ENCODE data around the gene C12orf50.

- TF ChIP-seq ZNF274 (IDR thresholded peaks at IDR 0.05; ENCODE audit: low read depth, low read length) (no peak), SUZ12 (IDR thresholded peaks at IDR 0.05; ENCODE audit: extremely low read depth, insufficient read depth, insufficient read length) (no peak), YY1 (IDR thresholded peaks at IDR 0.05; ENCODE audit: insufficient read depth, insufficient read length) (no peak)
Measured at GRCh38 chr12:87960566-87960965, 68.6 kb downstream of the C12orf50 start.
